Spleen (tissue), 7 donors: ENCODE data around the gene OXGR1.

Experiments
- CTCF ChIP-seq, 11 experiments: fragments of 200-600 bp in 7 of 11; fragments of 450-650 bp in 4 of 11; sonication (generic) in 4 of 11; IDR thresholded peaks in 8 of 11; conservative IDR thresholded peaks in 3 of 11; 1 replicate in 7 of 11; 2 replicates in 4 of 11; pipeline versions ENCODE4 v1.4.0 to v1.8.0; 2016 to 2021; ENCODE audit warnings: antibody characterized with exemption in 11 of 11, inconsistent platforms in 4 of 11, mild to moderate bottlenecking in 1 of 11
- POLR2A ChIP-seq, 3 donors: fragments of 450-650 bp; IDR thresholded peaks; one replicate each; pipeline ENCODE4 v1.5.1; 2017; ENCODE audit warnings: antibody characterized with exemption in 3 of 3, mild to moderate bottlenecking in 1 of 3
- POLR2AphosphoS5 ChIP-seq, 3 donors: sonication (generic); formaldehyde crosslinking; IDR thresholded peaks; one replicate each; pipeline ENCODE4 v1.5.1; 2017; ENCODE audit warnings: antibody characterized with exemption in 3 of 3
- donor health status: DM: no; HTN: no; CAD: no; lungs with moderate emphysema.
- donor health status: DM: no; HTN: no; CAD: no.
- donor health status: DM: no; HTN: no; CAD: no.

DNA sequence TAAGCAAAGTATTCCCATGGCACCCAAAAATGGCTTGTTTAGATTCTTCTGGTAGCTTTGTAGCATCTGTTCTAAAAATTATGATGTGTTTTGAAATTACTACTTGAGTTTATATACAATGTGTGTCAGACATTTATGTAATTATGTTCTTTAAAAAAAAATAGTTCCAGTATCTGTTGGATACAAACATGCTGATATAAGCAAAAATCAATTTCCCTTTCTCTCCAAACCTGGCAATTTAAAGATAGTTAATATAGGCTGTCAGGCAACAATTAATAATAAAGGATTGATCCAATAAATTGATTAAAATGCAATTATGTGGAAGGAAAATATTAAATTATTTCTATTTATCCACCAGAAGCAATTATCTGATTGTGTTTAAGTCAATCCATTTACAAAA is 41.7 kb downstream of the OXGR1 start:
- TF ChIP-seq CTCF (IDR thresholded peaks at IDR 0.05 in 8 of 11, conservative IDR thresholded peaks at IDR 0.05 in 3 of 11): no peak
- no peak for TF ChIP-seq POLR2AphosphoS5 (IDR thresholded peaks at IDR 0.05)
- TF ChIP-seq POLR2A (IDR thresholded peaks at IDR 0.05): no peak
